ENCODE measurements around the gene DDX4.
"Not testable (repeated sequence)": the region's sequence is repeated elsewhere in the genome, so short reads cannot be mapped to it uniquely, and the experiment has no call there.

Gene DDX4

DNA sequence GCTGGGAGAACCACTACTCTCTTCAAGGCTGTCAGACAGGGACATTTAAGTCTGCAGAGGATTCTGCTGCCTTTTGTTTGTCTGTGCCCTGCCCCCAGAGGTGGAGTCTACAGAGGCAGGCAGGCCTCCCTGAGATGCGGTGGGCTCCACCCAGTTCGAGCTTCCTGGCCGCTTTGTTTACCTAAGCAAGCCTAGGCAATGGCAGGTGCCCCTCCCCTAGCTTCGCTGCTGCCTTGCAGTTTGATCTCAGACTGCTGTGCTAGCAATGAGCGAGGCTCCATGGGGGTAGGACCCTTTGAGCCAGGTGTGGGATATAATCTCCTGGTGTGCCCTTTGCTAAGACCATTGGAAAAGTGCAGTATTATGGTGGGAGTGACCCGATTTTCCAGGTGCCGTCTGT is 71.0 kb downstream of the DDX4 start:
- H3K4me3 ChIP-seq (ENCODE audit: low read length) = not testable (repeated sequence)
- DNase-seq (ENCODE audit: low read depth, low spot score) = peak; percentile 29

DNA sequence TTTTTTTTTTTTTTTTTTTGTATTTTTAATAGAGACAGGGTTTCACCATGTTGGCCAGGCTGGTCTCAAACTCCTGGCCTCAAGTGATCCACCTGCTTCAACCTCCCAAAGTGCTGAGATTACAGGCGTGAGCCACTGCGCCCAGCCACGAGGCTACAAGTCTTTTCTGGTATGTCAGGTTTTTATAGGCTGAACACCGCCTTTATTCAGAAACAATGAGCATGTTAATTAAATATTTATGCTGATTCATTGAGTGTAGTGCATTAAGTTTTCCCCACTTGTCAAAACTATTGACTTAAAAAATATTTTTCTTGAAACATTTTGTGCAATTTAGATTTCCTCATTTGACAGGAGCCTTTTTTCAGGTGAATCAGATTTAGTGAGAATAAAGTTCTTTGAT is 78.1 kb downstream of the DDX4 start:
- not testable (repeated sequence) for H3K4me3 ChIP-seq (ENCODE audit: low read length); DNase-seq (ENCODE audit: low read depth, low spot score)

DNA sequence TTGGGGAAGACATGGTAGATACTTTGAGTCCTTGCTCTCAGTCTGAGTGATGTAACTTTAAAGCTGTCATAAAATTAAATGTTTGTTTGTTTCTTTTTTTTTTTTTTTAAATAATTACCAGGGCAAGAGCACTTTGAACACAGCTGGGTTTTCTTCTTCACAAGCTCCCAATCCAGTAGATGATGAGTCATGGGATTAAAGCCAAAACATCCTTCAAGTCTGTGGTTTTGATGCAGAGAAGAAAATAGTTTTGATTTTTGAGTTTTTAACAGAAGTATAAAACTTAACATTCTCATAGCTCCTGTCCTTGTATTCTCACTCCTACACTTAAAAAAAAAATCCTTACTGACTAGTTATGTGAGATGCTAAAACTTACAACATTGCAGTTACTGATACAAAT is 78.5 kb downstream of the DDX4 start:
- H3K4me3 ChIP-seq (ENCODE audit: low read length) = no peak overlapping the region
- DNase-seq (ENCODE audit: low read depth, low spot score) = no peak

DNA sequence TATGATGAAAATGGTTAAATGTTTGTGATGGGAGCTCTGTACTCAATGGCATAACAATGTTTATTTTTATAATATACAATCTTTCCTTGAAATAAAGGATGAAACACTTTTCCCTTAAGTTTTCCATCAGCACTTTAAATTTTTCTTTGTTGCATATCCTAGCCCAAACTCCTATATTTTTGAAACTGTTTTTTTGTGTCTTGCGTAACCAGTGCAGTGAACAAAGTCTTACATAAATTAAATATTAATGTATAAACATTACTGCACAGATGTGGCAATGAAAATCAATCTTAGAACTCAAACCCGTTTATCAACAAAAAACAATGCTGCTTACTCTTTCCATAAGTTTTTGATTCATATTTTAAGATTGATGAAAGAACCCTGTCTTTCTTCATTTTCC is 79.2 kb downstream of the DDX4 start:
- DNase-seq (ENCODE audit: low read depth, low spot score) = no peak
- no peak overlapping the region for H3K4me3 ChIP-seq (ENCODE audit: low read length)

DNA sequence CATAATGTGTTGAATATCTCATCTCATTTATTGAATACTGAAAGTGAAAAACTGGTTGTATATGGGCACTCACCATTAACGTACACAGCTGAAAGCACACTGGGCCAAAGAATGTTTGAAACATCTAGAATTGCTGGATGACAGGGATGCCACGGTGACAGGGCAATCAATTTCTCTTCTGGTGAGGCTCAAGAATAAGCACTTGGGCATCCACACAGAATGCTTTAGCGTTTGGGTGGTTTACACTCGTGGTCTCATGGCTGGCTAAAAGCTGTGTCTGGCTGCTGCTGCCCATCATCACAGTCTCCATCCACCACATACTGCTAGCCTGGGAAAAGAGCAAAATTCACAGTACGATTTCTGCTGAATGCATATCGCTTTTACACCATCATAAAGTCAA is 82.6 kb downstream of the DDX4 start:
- no peak overlapping the region for H3K4me3 ChIP-seq (ENCODE audit: low read length)
- no peak for DNase-seq (ENCODE audit: low read depth, low spot score)

DNA sequence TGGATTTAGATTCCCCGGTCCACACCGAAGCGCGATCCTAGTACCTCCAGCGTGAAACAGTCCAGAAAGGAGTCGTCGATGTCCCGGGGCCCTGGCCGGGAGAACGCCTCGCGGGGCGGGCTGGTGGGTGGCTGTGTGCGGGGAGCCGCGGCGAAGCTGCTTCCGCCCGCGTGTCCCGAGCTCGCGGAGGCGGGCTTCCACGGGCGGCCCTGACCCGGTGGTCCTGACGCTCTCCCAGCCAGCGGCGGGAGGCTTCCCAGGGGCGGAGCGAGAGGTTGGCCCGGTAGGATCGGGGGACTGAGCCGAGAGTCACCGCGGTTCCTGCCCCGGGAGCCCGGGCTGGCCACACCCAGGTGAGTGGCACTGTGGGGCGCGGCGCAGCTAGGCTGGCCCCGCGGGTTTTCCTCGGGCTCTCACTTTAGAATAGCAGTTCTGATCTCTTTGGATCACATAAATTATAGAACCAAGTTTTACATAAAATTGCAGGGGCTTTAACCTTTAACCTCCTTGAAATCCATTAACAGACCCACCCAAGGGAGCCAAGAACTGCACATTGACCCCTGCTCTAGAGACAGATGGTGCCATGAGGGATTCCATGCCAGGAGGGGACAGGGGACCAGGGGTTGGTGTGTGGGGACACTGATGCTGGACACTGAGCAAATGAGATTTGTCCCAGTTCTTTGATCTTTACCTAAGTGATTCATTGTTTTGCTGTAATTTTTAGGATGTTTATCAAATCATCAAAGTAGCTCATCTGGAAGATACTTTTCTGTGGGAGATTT is 84.1 kb downstream of the DDX4 start:
- no peak overlapping the region for H3K4me3 ChIP-seq (ENCODE audit: low read length)
- no peak for DNase-seq (ENCODE audit: low read depth, low spot score)

DNA sequence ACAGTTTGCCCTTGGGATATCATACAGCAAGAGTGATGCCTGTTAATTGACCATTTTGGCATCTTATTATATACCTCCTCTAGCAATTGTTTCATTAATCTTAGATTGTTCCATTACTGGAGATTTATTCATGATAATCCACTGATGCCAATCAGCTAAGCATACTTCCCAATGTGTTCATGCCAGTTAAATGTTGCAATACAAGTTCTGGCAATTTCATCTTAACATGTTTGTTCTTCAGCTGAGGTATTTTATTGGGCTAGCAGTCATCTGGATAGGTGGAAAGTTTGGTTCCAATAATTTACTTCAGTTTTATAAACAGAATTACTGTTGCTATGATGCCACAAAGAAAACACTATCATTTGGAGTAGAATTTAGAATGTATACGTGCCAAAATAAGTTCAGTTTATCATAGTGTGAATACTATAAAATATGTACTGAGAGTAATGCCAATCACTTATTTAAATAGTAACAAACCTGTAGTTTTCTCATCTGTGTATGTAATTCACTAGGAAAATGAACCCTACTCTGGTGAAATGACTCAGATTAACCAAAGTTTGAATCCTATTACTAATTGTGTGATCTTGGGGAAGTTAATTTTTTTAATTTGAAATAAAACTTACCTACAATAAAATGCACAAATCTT is 85.4 kb downstream of the DDX4 start:
- H3K4me3 ChIP-seq (ENCODE audit: low read length) = no peak overlapping the region
- DNase-seq (ENCODE audit: low read depth, low spot score) = no peak

DNA sequence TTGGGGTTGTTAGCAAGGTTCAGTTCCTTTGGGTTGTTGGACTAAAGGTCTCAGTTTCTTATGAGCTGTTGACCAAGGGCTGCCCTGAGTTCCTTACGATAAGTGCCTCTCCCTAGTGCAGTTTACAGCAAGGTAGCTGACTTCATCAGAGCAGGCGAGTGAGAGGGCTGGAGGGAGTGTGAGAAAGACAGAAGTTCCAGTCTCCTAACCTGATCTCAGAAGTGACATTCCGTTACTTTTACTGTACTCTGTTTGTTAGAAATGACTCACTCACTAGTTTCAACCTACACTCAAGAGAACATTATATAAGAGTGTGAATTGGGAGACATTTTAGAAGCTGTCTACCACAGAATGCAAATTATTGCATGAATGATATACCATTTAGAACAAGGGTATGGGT is 92.1 kb downstream of the DDX4 start:
- H3K4me3 ChIP-seq (ENCODE audit: low read length) = no peak overlapping the region
- DNase-seq (ENCODE audit: low read depth, low spot score) = no peak

DNA sequence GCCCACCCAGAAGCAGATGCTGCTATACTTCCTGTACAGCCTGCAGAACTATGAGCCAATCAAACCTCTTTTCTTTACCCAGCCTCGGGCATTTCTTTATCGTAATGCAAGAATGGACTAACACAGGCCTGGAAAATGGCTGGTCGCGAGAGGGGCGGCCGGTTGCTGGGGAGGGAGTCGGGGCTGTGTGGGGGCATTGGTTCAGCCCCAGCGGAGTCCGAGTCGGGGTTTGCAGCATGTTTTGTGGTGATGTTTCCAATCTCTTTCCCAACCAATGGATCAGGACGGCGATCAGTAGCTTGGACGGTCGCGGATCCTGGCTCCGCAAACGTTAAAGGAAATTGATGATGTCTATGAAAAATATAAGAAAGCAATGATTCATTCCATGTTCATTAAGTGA is 94.6 kb downstream of the DDX4 start:
- H3K4me3 ChIP-seq (ENCODE audit: low read length) = no peak overlapping the region
- DNase-seq (ENCODE audit: low read depth, low spot score) = no peak

DNA sequence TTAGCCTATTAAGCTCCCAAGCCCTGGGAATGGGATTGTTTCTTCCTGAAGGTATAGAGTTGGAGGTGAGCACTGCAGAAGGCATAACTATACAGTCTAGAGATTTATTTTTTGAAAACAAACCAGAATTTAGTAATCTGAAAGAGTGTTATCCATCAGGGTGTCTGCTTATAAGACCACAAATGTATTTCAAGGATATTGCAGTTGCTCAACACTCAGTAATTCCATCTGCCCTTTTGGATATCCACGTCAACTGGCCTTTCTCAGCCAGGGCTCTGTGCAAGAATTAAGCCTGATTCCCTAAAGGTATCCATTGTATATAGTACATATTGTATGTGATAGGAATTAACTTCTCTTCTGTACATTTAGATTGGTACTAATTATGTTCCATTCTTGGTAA is 98.3 kb downstream of the DDX4 start:
- DNase-seq (ENCODE audit: low read depth, low spot score) = no peak
- H3K4me3 ChIP-seq (ENCODE audit: low read length) = no peak overlapping the region

DNA sequence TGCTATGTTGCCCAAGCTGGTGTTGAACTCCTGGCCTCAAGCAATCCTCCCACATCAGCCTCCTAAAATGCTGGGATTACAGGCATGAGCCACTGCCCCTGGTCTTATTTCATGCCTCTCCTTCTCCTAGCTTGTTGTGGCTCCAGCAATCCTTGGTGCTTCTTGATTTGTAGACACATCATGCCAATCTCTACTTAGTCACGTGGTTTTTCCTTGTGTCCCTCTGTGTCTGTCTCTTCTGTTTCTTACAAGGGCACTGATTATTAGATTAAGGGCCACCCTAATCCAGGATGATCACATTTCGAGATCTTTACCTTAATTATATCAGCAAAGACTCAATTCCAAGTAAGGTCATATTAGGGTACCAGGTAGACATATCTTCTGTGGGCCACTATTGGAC is 104.1 kb downstream of the DDX4 start:
- DNase-seq (ENCODE audit: low read depth, low spot score) = no peak
- H3K4me3 ChIP-seq (ENCODE audit: low read length) = no peak overlapping the region

DNA sequence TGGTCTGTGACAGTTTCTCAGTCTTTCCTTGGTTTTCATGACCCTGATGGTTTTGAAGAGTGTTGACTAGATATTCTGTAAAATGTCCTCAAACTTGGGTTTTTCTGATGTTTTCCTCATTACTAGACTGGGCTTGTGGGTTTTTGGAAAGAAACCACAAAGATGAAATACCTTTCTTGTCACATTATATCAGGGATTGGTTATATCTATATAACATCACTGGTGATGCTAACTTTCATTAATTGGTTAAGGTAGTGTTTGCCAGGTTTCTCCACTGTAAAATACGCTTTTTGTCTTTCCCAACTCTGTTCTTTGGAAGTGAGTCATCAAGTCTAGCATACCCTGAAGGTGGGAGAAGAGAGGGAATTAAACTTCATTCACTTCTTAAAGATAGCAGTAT is 110.0 kb downstream of the DDX4 start:
- H3K4me3 ChIP-seq (ENCODE audit: low read length) = no peak overlapping the region
- DNase-seq (ENCODE audit: low read depth, low spot score) = no peak

DNA sequence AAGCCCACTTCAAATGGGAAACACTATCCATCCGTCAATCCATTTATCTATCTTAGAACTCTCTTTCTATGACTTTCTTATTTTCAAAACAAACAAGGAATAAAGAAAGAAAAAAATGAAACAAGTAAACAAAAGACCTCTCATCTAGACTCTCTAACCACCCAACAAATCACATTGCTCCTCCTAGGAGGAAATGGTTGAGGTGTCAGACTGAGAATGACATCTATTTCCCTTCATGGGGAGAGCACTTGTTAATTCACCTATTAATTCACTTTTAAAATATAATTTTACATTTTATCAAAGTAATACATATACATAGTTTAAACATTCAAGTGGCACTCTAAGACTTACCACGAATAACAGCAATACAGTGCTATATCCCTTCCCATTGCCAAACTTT is 110.9 kb downstream of the DDX4 start:
- no peak for DNase-seq (ENCODE audit: low read depth, low spot score)
- H3K4me3 ChIP-seq (ENCODE audit: low read length) = no peak overlapping the region

DNA sequence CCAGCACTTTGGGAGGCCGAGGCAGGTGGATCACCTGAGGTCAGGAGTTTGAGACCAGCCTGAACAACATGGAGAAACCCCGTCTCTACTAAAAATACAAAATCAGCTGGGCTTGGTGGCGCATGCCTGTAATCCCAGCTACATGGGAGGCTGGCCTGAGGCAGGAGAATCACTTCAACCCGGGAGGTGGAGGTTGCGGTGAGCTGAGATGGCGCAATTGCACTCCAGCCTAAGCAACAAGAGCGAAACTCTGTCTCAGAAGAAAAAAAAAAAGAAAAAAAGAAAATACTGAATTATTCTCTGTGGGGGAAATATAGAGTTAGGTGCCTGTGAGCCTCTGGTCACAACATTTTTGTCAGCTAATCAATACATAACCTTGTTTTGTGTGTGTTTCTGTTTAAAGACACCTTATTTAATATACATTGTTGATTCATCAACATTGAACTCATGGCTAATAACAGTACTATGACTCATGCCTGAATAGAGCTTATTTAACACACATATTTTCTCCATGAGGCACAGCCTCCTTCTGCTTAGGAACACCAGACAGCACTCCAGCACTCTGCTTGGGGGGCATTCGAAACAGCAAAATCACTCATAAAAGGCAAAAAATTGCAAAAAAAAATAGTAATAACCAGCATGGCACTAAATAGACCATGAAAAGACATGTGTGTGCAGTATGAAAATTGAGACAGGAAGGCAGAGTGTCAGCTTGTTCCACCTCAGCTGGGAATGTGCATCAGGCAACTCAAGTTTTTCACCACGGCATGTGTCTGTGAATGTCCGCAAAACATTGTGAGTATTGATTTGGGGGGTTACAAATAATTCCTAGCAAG is 113.2 kb downstream of the DDX4 start, which contains the start of gene IL31RA:
IL31RA (plus strand) TSS at position 519 of the 836 bp plus-strand sequence; CDS start at position 733, 214 bp downstream.
- DNase-seq (ENCODE audit: low read depth, low spot score) = no peak
- no peak within 1 kb of the TSS for H3K4me3 ChIP-seq (ENCODE audit: low read length)

DNA sequence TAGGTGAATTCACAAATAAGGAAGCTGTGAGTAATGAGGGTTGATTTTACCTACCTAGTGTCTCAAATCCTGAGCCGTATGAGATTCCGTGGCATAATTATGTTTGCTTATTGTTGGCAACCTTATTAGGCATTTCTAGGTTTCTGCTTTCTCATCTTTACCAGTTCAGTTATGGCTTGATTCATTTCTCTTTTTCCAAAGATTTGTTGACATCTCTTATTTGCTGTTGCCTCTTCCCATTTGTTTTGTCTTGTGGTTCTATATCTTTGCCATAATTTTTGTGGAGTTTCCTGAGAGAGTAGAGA is 113.8 kb downstream of the DDX4 start:
- DNase-seq (ENCODE audit: low read depth, low spot score) = no peak
- H3K4me3 ChIP-seq (ENCODE audit: low read length) = no peak overlapping the region

DNA sequence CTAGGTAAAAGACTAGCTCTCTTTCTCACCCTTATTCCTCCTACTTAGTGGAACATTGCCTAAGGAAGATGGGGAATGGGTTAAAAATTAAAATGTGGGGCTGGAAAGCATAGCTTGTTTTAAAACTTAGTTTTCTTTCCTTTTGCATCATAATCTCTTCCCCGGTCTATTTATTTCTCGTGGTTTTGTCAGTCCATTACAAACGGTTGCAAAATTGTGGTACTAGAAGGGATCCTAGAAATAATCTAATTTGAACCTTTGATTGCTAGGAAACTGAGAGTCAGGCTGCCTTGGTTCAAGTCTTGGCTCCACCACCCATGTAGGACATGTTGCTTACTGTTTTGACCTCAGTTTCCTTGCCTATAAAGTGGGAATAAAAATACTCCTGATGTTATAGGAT is 114.6 kb downstream of the DDX4 start:
- no peak for DNase-seq (ENCODE audit: low read depth, low spot score)
- no peak overlapping the region for H3K4me3 ChIP-seq (ENCODE audit: low read length)

DNA sequence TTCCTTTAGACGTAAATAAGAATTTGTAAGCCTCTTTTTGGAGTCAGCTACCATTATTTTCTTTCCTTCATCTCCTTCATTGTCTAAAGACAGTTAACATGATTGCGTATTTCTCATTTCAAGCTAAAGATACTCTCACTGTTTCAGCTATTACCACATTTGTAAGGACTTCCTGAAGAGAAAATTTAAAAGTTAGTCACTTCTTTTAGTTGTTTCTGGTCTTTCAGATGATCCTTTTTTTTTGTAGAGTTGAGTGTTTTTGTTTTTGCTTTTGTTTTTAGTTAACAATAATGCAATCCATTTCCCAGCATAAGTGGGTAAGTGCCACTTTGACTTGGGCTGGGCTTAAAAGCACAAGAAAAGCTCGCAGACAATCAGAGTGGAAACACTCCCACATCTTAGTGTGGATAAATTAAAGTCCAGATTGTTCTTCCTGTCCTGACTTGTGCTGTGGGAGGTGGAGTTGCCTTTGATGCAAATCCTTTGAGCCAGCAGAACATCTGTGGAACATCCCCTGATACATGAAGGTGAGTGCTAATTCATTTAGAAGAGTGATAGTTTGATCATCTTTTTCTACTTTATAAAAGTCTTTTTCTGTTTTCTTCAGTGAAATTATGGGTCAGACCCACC is 115.3 kb downstream of the DDX4 start:
- no peak overlapping the region for H3K4me3 ChIP-seq (ENCODE audit: low read length)

DNA sequence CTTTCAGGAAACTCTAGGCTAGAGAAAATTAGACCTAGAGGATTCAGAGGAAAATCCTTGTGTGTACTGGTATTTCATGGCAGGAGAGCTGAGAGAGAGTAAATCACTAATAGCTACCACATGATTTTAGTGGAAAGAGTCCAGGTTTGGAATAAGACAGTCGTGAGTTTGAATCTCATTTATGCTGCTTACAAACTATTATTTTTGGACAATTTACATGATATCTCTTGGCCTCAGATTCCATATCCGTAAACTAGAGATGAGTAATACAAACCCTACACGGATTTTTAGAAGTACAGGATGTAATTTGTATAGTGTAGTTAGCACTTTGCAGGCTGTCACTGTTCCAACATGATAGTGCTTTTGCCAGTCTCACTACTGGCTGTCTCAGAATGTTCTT is 116.0 kb downstream of the DDX4 start:
- H3K4me3 ChIP-seq (ENCODE audit: low read length) = no peak overlapping the region
- no peak for DNase-seq (ENCODE audit: low read depth, low spot score)

More for the DNA sequence above, 115.3 kb downstream of the DDX4 start:
- no peak for DNase-seq (ENCODE audit: low read depth, low spot score)

DNA sequence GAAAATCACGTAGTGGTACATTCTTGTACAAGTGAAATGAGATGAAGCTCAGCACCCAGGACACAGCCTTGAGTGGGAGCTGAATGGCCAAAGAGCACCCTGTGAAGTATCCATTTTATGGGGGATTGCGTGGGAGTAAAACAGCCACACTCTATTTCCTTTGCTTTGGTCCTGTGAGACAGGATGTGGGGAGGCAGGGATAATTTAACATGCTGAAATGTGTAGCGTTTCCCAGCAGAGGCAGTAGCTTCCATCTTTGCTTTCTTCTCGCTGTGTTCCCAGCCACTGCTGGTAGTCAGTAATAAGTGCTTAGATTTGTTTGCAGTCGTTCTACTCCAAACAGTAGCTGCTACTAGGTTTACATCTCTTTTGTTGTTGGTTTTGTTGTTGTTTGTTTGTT is 117.6 kb downstream of the DDX4 start:
- peak overlapping the region; percentile 3; the same call in 1 of the 2 replicates for H3K4me3 ChIP-seq (ENCODE audit: low read length)
- peak; percentile 84 for DNase-seq (ENCODE audit: low read depth, low spot score)
